GM21390 (cell line): Measurements from ENCODE around the gene CSAG2.

Source experiments
- ATAC-seq: cut with Tn5 transposase; IDR thresholded peaks from one replicate; pipeline ENCODE4 v1.9.1; 2021; ENCODE audit not compliant: unreplicated experiment

Gene CSAG2

DNA sequence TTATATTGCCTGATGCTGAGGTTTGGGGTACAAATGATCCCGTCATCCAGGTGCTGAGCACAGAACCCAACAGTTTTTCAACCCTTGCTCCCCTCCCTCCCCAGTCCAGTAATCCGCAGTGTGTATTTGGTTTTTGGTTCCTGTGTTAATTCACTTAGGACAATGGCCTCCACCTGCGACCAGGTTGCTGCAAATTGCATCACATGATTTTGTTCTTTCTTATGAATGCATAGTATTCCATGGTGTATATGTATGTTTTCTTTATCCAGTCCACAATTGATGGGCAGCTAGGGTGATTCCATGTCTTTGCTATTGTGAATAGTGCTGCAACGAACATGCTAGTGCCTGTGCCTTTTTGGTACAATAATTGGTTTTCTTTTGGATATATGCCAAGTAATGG is 46.0 kb downstream of the CSAG2 start:
- ATAC-seq = no peak

- ATAC-seq = no peak
Observed at GRCh38 chrX:152658302-152658701, 50.8 kb downstream of the CSAG2 start.
